NCI-H1092 (cell line): ENCODE measurements around the gene PPP1R10.

Experiments used
- DNase-seq: peaks from one replicate; lab custom pipeline; 2025; lab: John Stamatoyannopoulos, UW

The PPP1R10 gene

DNA sequence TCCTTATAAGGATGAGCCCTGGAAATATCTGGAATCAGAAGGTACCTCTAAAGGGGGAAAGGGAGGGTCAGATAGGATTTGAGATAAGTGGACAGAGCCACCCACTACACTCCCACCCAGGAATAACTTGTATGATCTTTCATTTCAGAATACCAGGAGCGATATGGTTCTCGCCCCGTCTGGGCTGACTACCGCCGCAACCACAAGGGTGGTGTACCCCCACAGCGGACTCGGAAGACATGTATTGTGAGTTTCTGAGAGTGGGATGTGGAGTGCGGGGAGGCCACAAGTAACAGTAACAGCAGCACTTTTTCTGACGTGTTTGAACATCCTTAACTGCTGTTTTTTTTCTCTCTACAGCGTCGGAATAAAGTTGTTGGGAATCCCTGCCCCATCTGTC lies 2.5 kb upstream of the PPP1R10 start:
- no peak for DNase-seq

DNA sequence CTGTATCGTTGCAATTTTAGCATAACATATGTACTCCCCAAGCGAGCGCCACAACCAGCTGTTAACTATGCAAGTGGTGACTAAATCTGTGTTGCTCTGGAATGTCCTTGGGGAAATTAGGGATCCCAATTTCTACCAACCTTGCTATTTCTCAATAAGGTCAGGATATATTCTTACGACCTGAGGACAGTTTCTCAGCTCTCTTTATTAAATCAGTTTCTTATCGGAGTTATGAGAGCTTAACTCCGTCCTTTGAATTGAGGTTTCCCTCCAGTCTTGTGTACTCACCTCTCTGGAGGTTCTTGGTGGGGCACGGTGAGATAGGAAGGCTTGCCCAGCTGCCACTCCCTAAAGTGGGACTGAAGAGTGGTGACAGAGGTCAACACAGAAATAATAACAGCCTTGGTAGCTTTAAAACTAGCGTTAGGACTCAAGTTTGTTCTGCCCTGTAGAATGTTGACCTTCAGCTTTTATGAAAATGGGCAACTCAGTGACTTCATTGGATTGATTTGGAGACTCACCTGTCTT lies 1.3 kb upstream of the PPP1R10 start:
- DNase-seq, result no peak

DNA sequence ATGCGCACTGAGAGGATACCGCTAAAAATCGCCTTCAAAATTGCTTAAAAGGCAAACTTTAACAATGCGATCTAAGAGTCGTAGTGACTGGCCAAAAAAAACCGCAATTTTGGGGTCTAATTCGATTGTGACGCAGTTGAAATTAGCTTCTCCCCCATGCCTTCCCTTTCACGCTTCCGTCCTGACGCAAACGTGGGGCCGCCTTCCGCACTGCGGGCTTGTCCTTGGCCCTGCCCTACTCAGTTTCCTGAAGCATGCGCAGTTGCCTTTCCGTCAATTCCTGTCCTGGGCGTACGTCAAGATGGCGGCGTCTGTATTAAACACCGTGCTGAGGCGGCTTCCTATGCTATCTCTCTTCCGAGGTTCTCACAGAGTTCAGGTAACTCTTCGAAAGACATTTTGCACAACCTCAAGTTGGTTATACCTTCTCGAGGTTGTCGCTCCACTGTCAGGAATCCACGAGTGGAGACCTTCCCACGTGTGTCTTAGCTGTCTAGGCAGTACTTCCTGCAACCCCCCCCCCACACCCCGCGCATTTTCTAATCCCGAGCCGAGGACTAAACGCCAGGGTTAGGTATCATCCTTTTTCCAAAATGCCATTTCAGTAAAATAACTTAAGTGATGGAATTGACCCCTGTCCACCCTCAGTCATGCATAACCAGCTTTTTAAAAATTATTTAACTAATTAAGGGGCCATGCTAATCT lies 674 bp upstream of the PPP1R10 start, which contains the start of gene MRPS18B:
MRPS18B (plus strand) TSS at position 276 of the 705 bp plus-strand sequence; CDS start at position 302, 26 bp downstream.
- DNase-seq, result peak; percentile 89

DNA sequence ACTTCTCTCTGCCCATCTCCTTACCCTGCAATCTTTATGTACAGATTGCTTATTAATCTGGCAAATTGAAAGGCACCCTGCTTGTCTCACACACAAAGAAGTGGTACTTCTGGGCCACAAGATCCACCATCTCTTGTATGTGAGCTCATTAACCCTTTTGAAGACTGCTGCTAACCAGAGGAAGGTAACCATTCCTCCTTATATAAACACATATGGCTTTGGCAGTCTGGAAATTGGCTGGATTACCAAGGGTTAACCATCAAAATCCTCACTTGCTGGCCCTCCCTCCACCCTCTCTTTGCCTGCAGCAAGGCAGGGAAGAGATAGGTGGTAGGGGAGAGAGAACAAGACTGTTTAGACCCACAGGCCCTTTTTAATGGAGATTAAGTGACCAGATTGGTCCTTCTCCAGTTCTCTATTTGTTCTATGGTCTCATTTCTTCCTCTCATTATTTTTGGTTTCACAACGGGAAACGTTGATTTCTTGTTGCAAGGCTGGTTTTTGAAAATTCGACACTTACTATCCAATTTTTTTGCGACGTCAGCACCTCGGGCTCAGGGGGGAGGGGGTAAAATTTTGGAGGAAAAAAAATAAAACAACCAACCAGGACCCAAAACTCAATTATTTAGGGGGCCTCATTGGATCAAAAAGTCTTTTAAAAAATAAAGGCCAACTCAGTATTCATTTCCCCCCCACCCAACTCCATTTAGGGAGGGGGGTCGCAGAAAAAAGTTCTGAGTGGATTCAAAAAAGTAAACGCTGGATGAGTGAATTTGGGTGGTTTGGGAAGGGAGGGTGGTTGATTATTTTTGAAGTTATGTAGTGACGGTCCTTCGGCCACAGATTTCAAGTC lies 859 bp downstream of the PPP1R10 start:
- no peak for DNase-seq

DNA sequence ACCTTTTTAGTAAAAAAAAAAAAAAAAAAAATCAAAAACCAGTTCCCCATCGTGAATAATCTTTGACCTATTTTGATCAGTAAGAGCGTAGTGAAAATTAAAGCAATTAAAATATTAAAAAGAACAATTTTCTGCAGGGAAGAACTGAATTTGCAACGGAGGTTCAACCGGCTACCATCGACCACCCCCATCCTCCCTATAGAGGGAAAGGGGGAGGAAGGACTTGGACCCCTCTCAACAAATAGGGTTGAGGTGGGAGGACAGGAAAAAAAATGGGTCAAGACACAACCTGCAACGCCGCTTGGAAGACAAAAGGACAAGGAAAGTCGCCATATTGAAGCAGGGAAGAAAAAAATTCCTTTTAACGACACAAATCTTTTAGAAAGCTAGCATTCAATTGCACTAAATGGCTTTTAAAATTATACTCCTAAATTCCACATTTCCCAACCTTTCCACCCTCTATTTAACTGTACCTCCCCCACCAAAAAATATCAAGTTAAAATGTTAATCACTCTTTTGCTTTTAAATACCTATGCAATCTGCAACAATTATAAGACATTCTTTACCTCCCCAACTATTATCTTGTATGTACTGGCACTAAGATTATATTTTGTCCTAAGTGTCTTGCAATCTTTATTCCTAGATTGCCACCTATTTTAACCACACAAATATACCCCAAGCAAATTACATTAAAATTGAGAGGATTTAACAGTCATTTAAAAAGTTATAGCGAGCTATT lies 1.7 kb downstream of the PPP1R10 start:
- peak; percentile 17 for DNase-seq

DNA sequence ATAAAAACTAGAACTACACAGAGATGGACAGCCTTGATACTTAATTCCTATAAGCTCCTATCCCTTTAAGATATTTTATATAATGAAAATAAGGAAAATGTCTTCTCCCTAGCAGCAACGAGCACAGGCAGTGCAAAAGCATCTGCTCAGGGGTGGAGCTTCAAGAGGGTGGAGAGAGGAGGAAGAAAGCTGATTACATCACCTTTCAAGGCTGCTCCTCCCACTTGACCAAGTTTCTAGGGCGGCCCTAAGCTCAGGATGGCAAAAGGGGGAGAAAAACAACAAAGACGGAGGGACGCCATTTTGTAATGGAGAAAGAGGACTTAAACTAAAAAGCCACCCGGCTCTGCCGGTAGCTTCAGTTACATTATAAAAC lies 2.2 kb downstream of the PPP1R10 start:
- peak; percentile 71 for DNase-seq

DNA sequence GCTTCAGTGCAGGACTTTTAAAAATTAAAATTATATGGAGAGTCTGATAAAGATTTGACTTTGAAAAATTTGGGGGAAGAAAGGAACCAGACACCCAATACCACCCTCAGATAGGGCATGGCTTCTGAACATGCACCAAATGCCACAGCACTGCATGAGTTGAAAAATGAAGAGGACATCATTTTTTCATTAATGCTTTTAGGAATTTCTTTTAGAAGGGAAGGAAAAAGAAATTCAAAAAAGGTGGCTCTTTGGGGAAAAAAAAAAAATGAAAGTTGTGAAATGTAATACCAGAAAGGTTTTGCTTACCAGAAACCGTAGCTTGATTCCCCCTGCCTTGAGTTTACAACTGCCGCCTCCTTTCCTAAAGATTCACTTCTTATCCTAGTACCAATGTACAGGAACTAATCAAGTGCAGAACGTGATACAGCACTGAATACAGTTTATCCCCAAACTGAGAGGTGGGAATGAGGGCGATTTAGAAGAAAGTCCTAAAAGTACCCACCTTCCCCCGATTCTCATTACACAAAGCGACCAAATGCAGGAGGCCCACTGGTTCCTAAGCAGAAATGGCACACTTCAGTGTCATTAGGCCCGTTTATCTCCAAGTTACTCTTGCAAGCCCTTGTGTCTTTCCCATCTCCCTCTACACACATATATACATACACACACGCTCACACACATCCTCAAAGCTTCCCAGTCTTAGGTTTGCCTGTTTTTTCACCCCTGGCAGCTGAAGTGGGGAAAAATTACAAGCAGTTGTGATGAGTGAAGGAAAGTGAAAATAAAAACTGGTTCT lies 2.8 kb downstream of the PPP1R10 start:
- DNase-seq, result no peak

DNA sequence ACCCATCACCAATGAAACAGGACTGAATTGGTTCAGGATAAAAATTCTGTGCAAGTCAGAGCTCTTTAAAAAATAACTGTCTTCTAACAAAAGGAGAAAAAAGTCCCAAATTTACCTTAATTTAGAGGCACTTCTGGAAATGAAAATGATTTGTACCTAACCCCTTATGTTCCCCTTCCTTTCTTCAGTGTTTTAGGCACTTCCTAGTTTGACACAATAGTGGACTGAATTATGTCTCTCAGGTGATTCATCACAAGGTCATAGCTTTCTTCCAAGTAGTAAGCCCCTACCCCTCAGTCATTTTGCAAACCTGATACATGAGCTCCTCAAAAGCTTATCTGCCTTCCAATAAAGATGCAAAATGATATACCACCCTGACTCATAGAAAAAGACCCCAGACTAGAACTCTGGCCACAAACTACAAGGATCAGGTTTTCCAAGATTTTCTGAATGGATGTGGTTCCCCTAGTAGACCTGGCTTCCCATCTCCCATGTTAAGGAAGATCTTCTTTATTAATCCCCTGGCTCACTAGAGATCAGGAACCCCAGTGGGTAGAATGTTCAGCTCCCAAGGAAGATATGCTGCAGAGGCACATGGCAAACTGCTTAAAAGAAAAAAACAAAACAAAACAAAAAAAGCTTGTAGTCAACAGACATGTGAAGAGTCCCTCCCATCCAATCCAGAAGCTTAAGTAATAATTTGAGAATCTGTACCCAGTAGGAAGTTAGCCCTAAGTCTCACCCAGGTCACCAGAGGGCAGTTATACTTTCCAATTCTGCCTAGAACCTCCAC lies 3.6 kb downstream of the PPP1R10 start:
- DNase-seq, result no peak

DNA sequence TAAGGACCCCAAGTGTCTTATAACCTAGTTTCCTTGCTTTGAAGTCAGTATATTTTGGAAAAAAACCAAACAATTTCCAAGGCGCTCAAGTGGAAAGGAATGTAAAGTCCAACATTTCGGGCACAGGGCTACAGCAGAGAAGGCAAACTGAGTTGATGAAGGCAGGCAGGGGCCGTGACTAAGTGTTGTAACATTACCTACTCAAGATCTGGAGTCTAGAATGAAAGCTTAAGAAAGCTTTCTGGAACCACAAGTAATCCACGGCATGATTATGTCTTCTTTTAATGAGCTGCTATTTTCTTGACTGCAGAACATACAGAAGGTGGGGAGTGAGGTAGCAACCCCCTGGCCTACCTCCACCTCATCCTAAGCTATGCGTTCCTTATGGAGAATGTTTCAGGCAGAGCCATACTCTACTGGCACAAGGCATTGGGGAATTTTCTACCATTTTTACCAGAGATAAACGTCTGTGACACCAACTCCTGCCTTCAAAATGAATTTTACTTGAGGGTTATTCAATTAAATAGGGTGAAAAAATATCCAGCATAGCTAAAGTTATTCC lies 4.3 kb downstream of the PPP1R10 start:
- no peak for DNase-seq

DNA sequence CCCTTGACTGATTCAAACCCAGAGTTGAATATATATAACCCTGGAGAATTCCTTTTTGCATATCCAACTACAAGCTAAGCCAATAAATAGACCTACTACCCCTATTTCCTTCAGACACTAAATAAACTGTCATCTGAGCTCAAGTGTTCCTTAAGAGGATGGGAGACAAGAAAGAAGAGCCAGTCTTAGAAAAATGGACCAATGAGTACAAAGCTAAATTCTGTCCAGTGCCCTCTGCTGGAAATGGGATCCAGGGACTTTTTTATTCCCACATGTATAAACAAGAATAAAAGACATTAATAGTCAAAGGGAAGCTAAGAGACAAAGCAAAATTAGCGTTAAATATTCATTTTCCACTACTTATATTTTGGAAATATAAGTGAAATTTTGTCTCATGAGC lies 4.8 kb downstream of the PPP1R10 start:
- DNase-seq, result no peak

DNA sequence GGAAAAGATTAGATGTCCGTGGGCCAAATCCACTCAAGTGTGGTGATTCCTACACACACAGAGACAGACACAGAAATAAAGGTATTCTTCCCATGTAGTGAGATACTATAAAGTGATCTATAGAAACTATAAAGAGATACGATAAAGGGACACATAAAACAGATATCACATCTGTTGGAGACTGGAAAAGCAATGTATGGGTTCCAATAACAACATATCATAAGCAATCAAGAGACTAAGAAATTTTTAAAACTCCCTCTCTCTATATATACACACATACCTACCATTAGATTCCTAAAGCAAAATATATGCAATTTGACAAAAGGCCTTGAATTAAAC lies 5.2 kb downstream of the PPP1R10 start:
- DNase-seq, result no peak

DNA sequence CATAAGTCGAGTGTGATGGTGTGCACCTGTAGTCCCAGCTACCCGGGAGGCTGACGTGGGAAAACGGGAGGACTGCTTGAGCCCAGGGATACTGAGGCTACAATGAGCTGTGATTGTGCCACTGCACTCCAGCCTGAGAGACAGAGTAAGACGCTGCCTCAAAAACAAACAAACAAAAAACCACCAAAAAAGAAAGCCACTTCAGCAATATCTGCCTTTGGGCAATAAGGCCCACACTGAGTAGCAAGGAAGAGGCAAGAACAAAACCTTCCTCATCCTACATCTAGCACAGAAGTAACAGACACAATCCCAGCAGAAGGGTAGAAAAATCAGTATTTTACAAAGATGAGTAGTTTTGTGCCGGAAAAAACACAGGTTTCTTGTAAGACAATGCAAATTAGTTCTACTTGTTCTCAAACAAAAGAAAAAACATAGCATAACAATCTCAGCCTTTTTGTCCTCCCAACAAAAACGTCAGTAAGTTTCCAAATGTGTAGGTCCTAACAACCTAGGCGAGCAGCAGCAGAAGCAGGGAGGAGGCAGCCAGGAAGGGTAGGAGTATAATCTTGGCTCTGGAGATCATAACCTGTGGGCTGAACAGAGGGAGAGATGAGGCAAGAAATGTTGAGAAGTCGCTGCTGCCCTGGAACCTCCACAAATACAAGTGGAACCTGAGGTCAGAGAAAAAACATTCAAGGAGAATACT lies 5.7 kb downstream of the PPP1R10 start:
- no peak for DNase-seq

DNA sequence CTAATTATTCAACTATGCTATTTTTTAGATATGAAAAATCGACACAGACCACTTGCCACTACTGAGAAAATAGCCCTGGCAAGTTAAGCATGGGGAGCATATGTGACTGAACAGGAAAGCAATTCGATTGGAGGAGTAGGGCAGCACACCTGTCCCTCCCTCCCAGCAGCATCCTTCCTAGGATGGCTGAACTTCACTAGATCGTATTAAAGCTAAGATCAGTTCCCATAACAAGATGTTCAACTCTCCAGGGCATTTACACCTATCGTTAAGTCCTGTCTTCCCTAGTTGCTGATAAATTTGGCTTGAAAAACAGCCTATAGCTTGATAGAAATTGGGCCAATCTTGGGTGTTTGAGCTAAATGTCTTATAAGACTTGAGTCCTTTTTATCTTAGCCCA lies 7.0 kb downstream of the PPP1R10 start:
- DNase-seq, result no peak

DNA sequence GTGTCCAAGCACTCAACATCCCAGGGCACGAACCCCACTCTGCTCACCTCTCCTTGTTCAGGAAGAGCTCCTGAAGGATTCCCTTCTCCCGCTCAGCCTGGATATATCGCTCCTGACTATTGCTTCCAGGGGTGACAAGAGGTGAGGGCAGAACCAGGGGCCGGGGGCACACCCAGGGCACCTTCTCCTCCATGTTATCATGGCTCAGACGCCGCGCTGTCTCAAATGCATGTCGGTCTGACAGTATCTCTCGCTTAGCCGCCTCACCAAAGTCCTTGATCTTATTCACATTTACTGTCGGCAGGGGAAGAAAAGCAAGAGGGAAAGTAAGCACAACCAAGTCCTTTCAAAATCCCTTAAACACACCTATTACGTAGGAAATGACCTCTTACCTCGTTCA lies 13.1 kb downstream of the PPP1R10 start:
- DNase-seq, result no peak

DNA sequence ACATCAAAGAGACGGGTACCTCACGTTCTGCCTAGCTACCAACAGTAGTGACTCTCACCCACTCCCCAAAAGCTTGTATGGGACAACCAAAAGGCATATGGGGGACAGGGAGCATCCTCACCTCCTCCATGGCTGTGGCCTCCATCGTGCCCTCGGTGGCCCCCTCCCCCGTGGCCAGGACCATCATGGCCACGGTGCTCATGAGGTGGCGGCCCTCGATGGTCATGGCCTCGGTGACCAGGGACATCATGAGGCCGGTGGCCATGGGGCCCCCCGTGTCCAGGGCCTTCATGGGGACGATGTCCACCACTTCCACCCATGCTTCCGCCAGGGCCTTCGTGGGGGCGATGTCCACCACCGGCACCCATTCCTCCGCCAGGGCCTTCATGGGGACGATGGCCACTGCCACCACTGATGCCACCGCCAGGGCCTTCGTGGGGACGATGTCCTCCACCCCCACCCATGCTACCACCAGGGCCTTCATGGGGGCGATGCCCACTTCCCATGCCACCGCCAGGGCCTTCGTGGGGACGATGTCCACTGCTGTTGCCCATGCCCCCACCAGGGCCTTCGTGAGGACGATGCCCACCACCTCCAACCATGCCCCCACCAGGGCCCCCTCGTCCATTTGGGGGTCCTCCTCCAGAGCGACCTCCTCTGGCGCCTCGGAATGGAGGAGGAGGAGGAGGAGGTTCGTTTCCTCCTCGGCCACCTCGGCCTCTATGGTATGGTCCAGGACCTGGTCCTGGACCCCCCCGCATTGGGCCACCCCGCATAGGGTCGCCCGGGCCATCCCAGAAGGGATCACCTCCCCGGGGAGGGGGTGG lies 15.0 kb downstream of the PPP1R10 start:
- no peak for DNase-seq

DNA sequence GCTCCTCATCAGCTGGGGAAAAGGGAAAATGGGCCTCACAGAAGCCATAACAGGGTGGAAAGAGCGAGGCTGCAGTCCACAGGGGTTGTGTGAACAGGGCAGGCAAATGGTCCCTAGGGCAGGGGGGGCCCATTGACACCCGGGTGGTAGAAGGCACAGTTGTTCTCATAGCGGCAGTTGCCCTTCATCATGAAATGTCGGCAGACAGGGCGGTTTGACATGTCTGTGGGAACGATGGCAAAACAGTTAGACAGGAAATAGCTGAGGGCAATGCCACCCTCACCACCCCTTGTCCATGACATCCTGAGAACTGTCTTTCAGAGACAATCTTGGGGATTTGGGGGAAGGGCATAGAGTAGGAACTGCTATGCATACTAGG lies 15.6 kb downstream of the PPP1R10 start:
- DNase-seq, result no peak

DNA sequence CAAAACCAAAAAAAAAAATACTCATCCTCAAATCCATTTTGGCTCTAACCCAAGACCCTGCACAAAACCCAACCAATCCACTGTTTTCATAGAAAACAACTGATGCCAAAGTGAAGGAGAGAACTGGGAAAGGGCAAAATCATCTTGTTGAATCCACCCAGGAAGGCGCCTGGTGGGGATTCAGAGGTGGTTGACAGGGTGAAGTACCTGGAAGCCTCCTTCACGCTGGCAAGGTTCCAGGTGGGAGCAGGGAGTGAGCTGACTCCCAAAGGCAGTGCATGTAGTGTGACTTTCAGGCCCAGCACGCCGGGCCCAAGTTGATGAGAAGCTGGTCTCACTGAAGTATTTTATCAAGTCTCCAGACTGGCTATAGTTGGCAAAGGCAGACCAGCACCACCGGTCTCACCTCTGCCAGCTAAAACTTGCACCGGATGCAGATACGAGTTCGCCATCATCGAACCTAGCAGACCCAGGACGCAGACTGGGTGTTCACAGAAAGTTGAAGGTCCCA lies 16.5 kb downstream of the PPP1R10 start:
- no peak for DNase-seq

DNA sequence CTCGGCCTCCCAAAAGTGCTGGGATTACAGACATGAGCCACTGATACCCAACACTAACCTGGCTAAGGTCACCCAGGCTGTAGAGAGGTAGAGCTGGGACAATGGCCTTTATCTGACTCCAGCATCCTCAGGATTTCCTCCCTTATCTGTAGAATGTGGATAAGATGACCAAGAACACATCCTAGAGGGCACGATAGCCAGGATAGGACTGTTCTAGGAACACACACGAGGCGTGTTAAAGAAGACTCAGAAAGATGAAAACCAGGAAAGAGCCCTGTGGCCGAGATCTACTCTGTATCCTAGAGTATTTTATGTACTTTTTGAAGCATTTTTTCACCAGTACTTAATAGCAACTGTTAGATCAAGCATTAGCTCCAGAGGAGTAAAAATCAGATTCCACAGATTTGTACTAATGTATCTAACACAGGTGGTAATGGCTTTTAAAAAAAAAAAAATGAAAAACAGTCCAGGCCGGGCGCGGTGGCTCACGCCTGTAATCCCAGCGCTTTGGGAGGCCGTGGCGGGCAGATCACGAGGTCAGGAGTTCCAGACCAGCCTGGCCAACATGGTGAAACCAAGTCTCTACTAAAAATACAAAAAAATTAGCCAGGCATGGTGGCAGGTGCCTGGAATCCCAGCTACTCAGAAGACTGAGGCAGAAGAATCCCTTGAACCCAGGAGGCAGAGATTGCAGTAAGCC lies 17.3 kb downstream of the PPP1R10 start:
- no peak for DNase-seq
